Activated CD4-positive, alpha-beta T cell treated with anti-CD3 and anti-CD28 coated beads, Interleukin-2, amount 50 U/mL, for 48 hours (primary cell): Measurements from ENCODE around the gene UBC.

Experiments
- DNase-seq, 2 experiments: peaks; one replicate each; pipeline ENCODE4 v3.0.0-alpha.2; 2020

UBC gene

GRCh38 chr12:124862768-124863415, 51.6 kb downstream of the UBC start:
- peak; percentile 21 to 32 for DNase-seq

- no peak for DNase-seq
Observed at GRCh38 chr12:124861898-124862676, 52.4 kb downstream of the UBC start.
